Stimulated activated CD8-positive, alpha-beta memory T cell treated with anti-CD3 and anti-CD28 coated beads, Interleukin-12 subunit alpha, Interleukin-12 subunit beta, amount 100 ng/mL, for 24 hours (primary cell): ENCODE results near the gene PGRMC1.
A peak's percentile ranks its signal among the peaks of the same experiment; 100 is the strongest.
"Not testable (repeated sequence)": the region's sequence is repeated elsewhere in the genome, so short reads cannot be mapped to it uniquely, and the experiment has no call there.

Experiments used
- DNase-seq: peaks from one replicate; pipeline ENCODE4 v3.0.0-alpha.2; 2020; ENCODE audit errors: extremely low read depth

Gene PGRMC1

DNA sequence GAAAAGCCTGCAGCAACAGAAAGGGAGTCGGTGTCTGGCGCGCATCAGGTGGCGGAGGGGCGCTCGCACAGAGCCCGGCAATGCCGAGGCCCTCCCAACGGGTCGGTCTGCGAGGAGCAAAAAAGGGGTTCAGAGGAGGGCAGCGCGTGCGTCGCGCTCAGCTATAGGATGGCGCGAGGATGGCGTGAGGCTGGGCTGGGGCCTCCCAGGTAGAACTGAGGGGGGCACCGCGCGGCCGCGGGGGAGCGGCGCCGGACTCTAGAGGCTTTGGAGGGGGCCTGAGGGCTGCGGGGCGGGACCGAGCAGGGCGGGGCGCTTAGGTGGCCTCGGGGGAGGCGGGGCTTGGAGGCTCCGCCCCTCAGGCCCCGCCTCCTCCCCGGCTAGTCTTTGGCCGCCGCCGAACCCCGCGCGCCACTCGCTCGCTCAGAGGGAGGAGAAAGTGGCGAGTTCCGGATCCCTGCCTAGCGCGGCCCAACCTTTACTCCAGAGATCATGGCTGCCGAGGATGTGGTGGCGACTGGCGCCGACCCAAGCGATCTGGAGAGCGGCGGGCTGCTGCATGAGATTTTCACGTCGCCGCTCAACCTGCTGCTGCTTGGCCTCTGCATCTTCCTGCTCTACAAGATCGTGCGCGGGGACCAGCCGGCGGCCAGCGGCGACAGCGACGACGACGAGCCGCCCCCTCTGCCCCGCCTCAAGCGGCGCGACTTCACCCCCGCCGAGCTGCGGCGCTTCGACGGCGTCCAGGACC lies at the start of gene PGRMC1:
Gene PGRMC1 (plus strand): TSS at position 414 of the 751 bp plus-strand sequence. CDS start 79 bp downstream, at position 493.
- peak; percentile 37 for DNase-seq

DNA sequence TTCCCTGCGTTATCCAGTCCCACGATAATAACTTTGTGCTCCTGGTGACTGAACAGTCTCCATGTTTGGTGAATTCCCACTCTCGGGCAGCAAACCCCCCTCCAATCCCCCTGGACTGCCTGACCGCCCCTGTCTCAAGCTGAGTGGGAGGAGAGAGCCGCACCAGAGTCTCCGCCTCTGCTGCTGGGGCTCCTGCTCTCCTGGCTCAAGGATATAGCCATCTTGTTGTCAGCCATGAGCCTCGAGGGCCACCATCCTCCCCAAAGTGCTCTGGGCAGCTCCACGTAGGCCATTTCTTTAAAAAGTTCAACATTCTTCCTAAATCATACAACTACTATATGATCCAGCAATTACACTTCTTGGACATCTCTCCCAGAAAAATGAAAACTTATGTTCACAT lies 49.3 kb upstream of the PGRMC1 start:
- DNase-seq: no peak

DNA sequence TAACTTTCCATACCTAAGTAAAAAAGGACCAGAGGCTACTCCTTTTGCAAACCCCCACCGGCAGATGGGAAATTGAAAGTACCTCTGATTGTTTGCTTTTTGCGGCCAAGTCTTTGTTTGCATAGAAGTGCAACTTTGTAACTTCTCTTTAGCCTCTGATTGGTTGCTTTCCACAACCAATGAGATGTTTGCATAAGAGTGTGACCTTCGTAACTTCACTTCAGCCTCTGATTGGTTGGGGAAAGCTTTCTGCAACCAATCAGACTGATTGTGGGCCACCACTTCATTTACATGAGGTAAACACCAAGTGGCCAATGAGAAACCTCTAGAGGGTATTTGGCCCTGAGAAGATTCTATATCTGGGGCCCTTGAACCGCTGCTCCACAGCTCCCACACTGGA lies 48.8 kb upstream of the PGRMC1 start:
- DNase-seq: no peak

DNA sequence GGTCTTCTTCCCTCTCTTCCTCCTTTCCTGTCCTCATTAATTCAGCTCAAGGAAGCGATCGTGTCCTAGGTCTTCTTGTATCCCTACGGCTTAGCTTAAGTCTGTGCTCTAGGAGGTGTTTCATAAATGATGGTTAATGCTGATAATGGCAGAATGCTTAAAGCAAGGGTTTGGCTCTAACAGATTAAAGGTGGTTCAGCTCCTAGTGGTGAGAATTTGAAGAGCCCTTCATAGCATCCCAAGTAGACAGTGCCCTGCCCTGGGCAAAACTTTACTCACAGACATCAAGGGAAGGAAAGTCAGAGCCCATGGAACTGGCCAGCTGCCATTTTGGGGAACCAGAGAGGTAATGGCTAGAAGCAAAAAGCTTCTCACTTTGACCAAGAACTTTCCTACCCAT lies 47.0 kb upstream of the PGRMC1 start:
- no peak for DNase-seq

DNA sequence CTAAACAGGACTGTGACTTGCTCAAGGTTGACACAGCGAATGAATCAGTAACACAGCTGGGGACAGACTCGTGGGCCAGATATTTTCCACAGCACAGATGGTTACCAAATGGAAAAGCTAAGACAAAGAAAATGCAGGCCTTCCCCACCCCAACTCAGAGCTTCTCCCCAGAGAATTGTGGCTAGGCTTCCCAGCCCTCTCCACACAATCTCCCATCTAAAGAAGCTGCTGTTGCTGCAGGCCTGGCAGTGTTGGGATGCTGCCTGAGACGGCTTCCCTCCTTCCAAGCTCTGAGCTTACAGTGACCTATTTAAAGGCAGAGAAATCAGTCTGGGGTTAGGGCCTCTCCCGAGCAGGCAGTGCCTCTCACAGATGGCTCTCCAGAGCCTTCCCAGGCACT lies 46.5 kb upstream of the PGRMC1 start:
- DNase-seq: no peak

DNA sequence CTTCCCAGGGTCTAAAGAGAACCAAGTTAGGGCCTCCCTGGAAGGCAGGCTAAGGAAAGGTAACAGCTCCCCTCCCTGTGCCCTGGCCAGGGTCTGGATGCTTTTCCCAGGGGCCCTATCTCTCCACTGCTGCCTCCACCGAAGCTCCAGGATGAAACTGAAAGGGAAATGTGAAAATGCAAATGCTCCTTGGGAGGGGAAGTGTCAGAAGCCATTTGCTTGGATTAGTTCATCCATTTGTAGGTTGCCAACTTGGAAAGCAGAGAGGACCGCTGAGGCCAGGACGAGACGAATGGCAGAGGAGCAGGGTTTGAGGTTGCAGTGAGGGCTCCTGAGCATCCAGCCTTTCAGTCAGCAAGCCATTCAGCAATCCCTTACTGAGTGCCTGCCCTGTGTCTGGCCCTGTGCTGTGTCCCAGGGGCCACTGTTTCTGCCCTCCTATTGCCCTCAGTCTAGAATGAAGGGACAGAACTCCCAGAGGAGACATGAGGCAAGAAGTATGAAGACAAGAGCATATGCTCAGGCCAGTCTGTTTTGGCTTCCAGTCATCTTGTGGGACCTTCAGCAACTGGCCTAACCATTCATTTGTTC lies 45.9 kb upstream of the PGRMC1 start:
- DNase-seq: no peak

DNA sequence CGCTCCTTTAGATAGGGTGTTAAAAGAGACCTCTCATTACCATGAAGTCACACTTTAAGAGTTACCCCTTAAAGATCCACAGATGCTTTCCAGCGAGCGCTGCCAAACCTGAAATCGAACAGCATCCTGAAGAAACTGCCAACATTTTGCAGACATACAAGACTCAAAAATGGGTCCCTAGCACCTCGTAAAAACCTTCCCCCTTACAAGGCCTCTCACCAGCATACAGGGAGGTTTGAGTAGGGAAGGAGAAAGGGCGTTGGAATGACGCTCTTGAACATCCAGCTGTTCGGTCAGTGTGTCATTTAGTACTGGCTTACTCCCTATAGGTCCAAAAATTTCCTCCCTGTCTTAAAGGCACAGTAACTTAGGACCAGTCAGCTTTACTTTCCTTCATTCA lies 45.3 kb upstream of the PGRMC1 start:
- DNase-seq: no peak

DNA sequence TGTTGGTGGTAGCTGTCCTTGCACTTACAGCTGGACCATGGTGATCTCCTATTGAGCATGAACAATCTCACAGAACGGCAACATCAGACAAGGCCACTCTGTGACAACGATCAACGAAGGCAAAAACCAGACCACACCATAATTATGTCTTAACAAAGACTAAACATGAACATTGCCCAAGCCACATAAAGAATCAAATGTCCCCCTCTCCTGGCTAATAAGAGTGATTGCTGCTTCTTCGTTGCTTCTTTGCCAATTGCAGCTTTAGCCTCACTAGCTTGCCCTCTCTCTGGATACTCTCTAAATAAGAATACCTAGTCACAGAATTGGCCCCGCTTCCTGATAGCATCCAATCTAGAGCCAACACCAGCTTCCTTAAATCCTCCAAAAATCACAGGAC lies 41.5 kb upstream of the PGRMC1 start:
- DNase-seq: no peak

DNA sequence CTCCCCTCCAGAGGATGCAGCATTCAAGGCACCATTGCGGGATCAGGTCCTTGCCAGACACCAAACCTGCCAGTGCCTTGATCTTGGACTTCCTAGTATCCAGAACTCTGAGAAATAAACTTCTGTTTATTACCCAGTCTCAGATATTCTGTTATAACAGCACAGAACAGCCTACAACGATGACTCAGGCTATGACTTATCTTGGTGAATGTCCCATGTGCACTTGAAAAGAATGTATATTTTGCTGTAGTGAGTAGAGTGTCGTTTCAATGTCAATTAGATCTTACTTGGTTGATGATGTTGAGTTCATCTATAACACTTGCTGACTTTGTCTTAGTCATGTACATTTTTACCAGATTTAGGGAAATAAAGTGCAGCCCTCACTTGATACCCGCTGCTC lies 34.5 kb upstream of the PGRMC1 start:
- no peak for DNase-seq

DNA sequence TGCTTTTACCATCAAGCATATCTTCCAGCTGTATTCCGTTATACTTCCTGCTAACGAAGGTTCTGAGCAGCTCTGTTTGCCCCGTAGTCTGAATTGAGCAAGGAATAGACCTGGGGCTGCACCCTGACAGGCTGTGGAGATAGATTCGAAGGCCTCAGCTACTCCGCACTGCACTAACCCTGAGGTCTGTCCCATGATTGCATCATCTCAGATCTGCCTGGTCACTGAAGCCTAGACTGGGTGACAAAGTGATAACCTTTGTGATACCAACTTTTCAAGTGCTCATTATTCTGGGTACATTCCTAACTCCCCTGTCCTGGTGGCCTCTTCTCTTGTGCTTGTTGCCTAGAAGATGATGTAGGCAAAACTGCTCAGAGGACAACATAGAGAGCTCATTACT lies 29.9 kb upstream of the PGRMC1 start:
- no peak for DNase-seq

DNA sequence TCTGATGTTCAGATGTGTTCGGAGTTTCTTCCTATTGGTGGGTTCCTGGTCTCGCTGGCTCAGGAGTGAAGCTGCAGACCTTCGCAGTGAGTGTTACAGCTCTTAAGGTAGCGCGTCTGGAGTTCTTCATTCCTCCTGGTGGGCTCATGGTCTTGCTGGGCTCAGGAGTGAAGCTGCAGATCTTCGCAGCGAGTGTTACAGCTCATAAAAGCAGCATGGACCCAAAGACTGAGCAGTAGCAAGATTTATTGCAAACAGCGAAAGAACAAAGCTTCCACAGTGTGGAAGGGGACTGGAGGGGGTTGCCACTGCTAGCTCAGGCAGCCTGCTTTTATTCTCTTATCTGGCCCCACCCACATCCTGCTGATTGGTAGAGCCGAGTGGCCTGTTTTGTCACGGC lies 28.6 kb upstream of the PGRMC1 start:
- DNase-seq: not testable (repeated sequence)

DNA sequence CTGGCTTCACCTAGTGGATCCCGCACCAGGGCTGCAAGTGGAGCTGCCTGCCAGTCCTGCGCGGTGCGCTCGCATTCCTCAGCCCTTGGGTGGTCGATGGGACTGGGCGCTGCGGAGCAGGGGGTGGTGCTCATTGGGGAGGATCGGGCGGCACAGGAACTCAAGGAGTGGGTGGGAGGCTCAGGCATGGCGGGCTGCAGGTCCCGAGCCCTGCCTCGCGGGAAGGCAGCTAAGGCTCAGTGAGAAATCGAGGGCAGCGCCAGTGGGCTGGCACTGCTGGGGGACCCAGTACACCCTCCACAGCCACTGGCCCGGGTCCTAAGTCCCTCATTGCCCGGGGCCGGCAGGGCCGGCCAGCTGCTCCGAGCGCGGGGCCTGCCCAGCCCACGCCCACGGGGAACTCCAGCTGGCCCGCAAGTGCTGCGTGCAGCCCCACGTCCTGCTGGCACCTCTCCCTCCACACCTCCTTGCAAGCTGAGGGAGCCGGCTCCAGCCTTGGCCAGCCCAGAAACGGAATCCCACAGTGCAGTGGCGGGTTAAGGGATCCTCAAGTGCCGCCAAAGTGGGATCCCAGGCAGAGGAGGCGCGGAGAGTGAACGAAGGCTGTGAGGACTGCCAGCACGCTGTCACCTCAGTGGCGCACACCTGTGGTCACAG lies 27.6 kb upstream of the PGRMC1 start:
- DNase-seq: no peak

DNA sequence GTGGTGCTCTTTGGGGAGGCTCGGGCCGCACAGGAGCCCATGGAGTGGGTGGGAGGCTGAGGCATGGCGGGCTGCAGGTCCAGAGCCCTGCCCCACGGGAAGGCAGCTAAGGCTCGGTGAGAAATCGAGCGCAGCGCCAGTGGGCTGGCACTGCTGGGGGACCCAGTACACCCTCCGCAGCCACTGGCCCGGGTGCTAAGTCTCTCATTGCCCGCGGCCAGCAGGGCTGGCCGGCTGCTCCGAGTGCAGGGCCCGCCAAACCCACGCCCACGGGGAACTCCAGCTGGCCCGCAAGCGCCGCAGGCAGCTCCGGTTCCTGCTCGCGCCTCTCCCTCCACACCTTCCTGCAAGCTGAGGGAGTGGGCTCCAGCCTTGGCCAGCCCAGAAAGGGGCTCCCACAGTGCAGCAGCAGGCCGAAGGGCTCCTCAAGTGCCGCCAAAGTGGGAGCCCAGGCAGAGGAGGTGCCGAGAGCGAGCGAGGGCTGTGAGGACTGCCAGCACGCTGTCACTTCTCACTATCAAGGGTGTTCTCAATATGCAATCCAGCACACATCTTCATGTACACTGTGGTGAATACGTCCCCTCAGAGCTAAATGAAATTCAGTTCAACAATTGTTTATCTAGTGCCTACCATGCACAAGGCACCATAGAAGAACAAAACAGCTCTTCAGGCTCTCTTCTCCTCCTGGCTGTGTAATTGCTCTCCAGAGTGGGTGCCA lies 25.0 kb upstream of the PGRMC1 start:
- DNase-seq: not testable (repeated sequence)

DNA sequence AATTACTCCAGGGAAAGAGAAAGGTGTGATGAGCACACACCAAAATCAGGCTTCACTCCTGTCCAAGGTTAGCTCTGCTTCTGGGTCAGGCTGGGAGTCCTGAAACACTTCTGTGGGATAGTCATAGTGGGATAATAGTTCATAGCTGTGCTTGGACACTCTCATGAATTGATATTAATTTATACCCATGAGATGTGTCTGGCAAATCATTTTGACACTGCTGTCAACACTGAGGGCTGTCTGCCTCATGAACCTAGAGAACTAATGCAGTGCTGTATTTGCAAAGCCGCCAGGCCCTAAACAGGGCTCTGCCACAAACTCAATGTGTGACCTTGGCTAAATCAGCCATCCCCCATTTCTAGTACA lies 24.5 kb upstream of the PGRMC1 start:
- no peak for DNase-seq

DNA sequence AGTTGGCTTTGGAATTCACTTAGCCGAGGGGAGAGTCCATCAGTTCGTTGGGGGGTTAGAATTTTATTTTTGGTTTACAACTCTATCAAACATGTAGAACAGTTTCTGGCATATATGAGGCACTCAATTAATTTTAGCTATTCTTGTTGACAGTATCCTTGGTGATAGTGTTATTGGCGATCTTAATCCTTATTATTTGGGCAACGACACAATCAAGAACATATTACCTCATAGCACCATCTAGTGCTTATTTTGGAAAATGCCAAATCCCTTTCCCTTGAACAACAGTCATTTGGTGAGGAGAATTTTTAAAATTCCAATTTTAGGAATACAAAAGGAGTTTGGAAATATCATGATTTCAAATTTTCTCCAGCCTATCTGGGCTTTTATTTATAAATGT lies 17.9 kb upstream of the PGRMC1 start:
- no peak for DNase-seq

DNA sequence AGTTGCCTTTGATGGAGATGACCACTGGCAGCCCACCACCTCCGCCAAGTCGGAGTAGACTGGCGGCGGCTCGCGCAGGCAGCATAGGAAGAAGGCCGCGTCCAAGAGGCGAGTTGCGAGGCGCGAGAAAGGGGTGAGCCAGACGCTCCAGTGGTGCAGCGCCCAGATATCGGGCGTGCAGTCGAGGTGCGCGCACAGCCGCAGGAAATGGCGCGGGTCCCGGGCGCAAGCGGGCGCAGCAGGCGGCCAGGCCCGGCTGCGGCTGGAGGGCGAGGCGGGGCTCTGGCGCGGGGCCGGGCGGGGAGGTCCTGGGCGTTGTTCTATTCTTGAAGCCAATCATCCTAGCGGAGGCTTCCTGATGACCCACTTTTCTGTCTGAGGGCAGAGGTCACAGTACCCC lies 13.2 kb upstream of the PGRMC1 start:
- DNase-seq: no peak

DNA sequence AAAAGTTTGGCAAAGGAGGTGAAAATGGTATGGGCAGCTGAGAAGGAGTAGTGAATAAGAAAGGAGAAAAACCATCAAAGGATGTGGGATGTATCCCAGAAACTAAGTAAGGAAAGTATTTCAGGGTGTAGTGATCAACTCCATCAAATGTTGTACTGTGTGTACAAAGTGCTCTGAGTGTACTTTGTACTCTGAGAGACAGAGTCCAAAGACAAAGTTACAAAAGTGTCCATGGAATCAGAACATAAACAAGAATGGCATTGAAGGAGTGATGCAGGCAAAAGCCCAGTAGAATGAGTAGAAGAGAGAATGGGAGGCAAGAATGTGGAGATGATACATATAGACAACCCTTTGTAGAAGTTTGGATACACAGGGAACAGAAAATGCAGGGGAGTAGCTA lies 12.3 kb upstream of the PGRMC1 start:
- no peak for DNase-seq

DNA sequence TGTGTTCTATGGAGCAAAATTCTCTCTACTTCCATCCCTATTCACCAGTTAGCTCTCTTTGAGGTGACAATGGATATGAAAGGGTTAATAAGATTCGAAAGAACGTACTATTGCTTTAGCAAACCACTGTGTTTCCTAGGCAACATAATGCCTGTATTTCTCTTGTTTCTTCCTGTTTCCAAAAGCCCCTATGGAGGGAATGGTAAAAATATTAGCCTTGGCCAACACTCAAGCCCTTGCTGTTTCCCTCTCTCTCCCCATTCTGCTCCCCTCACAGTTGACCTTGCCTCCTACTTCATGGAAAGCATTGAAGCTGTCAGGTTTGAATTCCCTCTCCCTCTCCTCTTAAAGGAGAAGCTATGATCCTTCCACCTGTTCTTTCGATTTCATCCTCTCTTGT lies 9.6 kb upstream of the PGRMC1 start:
- DNase-seq: no peak

DNA sequence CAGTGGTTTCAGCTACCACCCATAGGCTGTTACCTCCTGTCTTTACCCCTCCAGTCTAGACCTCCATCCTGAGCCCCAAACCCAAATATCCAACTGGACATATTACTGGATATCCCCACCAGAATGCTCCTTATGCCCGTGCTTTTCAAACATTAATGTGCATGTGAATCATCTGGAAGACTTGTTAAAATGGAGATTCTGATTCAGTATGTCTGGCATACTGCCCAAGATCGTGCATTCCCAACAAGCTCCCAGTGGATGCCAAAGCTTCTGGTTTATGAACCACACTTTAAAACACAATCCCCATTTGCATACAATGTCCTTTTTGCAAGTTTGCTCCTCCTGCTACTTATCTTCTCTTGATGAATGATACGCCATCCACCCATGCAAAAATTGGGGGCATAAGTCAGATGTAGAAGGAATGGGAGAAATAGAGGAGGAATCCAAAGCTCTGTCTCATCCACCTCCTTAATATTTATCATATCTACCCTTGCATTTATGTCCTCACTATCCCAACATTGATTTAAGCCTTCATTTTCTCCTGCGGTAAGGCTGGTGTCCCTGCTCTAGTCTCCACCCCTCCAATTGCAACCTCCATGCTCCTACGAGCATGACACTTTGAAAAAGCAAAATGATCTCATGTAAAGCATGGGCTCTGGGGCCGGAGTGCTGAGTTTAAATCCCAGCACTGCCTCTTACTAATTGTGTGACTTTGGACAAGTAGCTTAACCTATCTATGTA lies 7.4 kb upstream of the PGRMC1 start:
- DNase-seq: no peak

DNA sequence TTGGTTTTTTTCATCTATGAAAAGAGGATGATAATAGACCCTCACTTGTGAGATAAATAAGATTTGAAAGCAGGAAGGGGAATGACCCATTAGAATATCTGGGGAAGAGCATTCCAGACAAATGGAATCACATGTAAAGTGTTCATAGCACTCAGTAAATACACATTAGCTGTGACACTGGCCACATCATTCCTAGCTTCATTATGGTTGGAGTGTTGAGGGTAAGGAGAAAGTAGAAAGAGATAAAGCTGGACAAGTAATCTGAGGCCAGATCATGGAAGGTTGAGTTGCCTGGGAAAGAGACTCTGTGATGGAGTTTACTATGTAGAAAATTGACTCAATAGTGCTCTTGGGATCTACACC lies 6.9 kb upstream of the PGRMC1 start:
- DNase-seq: no peak

DNA sequence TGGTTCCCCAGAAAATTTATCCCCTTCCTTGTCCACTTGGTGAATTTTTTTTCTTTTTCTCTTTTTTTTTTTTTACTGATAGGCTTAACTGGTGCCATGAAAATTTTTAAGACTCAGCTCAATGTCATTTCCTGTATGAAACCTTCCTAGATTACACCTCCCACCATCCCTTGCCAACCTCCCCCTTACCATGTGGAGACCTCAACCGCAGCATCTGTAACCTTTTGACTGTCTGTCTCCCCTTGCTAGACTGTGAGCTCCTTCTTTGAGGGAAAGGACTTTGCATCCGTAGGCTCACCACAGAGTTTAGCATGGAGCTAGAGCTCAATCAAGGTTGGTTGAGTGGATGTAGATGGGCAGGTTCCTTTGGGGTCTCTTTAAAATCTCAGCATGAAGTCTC lies 5.2 kb upstream of the PGRMC1 start:
- DNase-seq: no peak

DNA sequence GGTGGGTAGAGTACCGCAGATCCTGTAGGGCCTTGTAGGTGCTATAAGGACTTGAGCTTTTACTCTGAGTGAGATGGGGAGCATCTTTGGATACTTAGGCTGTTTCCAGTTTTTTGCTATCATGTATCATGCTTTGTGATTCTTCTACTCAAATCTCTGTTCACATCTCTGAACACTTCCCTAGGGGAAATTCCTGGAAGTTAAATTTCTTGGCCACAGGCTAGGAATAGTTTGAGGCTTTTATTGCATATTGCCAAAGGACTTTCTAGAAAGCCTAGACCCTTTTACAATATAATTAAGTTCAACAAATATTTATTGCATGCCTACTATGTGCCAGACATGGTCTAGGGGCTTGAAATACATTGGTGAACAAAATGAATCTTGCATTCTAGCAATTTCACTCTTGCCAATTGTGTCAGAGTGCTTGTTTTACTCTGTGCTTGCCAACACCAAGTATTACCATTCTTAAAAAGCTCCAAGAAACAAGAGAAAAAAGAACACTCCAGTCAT lies 4.1 kb upstream of the PGRMC1 start:
- DNase-seq: no peak
